Esophagus muscularis mucosa (tissue), 3 donors: Measurements from ENCODE around the gene MARK3.

Experiments used
- CTCF ChIP-seq, 3 experiments: fragments of 200-600 bp in 2 of 3; fragments of 450-650 bp in 1 of 3; sonication (generic) in 2 of 3; IDR thresholded peaks; one replicate each; pipeline ENCODE4 v1.5.1; 2017 to 2019; ENCODE audit warnings: antibody characterized with exemption in 3 of 3, mild to moderate bottlenecking in 2 of 3, moderate library complexity in 1 of 3
- POLR2A ChIP-seq: fragments of 450-650 bp; IDR thresholded peaks from one replicate; pipeline ENCODE4 v1.6.1; 2017; ENCODE audit warnings: antibody characterized with exemption, moderate library complexity, mild to moderate bottlenecking, low read depth

GRCh38 chr14:103386713-103387329 is 1.6 kb downstream of the MARK3 start:
- TF ChIP-seq CTCF (IDR thresholded peaks at IDR 0.05), result no peak
- TF ChIP-seq POLR2A, result no peak
